Left lung (tissue), 10 donors: ENCODE data around the gene ELAVL2. TPM values are rescaled to one million over a fixed set of nuclear protein-coding genes. Genes with fewer than 3 reads are reported as not detected.

Source experiments
- ATAC-seq: fragments of 200-7000 bp; cut with Tn5 transposase; one replicate; pipeline ENCODE4 v1.9.1; 2020; ENCODE audit warnings: moderate library complexity
- DNase-seq, 4 donors: peaks; one replicate each; pipeline ENCODE4 v3.0.0-alpha.2; 2013 to 2020
- H3K27ac ChIP-seq, 2 donors: fragments of 200-600 bp; sonication (generic) in 1 of 2; one replicate each; pipeline versions ENCODE4 v1.5.0 to v1.8.0; 2020 to 2021
- H3K27me3 ChIP-seq, 2 donors: fragments of 200-600 bp; sonication (generic) in 1 of 2; one replicate each; pipeline versions ENCODE4 v1.5.0 to v1.8.0; 2020 to 2021
- H3K36me3 ChIP-seq, 2 donors: fragments of 200-600 bp; sonication (generic) in 1 of 2; one replicate each; pipeline versions ENCODE4 v1.5.0 to v1.8.0; 2020 to 2021
- H3K4me1 ChIP-seq, 2 donors: fragments of 200-600 bp; one replicate each; pipeline ENCODE4 v1.8.0; 2021
- H3K4me3 ChIP-seq, 2 donors: fragments of 200-600 bp; sonication (generic) in 1 of 2; one replicate each; pipeline versions ENCODE4 v1.5.0 to v1.8.0; 2020 to 2021; ENCODE audit warnings: mild to moderate bottlenecking in 1 of 2
- H3K9me3 ChIP-seq, 2 donors: fragments of 200-600 bp; sonication (generic) in 1 of 2; one replicate each; pipeline versions ENCODE4 v1.5.0 to v1.8.0; 2020 to 2021
- intact Hi-C, 2 donors: fragments of 100-400 bp; cut with DNase I; formaldehyde crosslinking; loops; one replicate each; pipeline versions ENCODE4 v1.11.2 to v1.14.2; 2022
- polyA plus RNA-seq, 6 donors: library from polyadenylated mRNA; unstranded; fragments of 120-200 nt; gene quantifications; one replicate each; pipeline ENCODE4 v1.2.1, GENCODE V29; 2013; ENCODE audit not compliant: insufficient read length in 6 of 6
- total RNA-seq, 2 donors: library from RNA; stranded (reverse); fragmentation: NEBNext Ultra II Directional; extraction: Animal tissue kit (Norgen Biotek cat#: 25700); gene quantifications; one replicate each; pipeline ENCODE4 v1.2.1, GENCODE V29; 2021
- TF ChIP-seq, protein P1 (sequence below), 2 donors: fragments of 200-600 bp; sonication (generic) in 1 of 2; IDR thresholded peaks; one replicate each; pipeline versions ENCODE4 v1.5.0 to v1.8.0; 2021; ENCODE audit warnings: antibody characterized with exemption in 2 of 2
- donor health status: DM: no; HTN: yes; CAD: no.
- donor health status: DM: no; HTN: no; CAD: no.

The ELAVL2 gene
- total and polyA plus RNA-seq, 8 donors: 0.35 to 4.5 (median 2.3) TPM; not detected in 1

GRCh38 chr9:23707249-23707648 lies 118.8 kb downstream of the ELAVL2 start:
- ATAC-seq: no peak
- no peaks in the 10 kb centered on the region for H3K4me1 ChIP-seq
- DNase-seq: no peak
- H3K4me3 ChIP-seq: no peak overlapping the region
- intact Hi-C loops: no loop called here
- H3K27me3 ChIP-seq: no peaks in the 10 kb centered on the region
- H3K36me3 ChIP-seq: no peaks in the 10 kb centered on the region
- H3K9me3 ChIP-seq: no peaks in the 10 kb centered on the region
- TF ChIP-seq, protein P1, sequence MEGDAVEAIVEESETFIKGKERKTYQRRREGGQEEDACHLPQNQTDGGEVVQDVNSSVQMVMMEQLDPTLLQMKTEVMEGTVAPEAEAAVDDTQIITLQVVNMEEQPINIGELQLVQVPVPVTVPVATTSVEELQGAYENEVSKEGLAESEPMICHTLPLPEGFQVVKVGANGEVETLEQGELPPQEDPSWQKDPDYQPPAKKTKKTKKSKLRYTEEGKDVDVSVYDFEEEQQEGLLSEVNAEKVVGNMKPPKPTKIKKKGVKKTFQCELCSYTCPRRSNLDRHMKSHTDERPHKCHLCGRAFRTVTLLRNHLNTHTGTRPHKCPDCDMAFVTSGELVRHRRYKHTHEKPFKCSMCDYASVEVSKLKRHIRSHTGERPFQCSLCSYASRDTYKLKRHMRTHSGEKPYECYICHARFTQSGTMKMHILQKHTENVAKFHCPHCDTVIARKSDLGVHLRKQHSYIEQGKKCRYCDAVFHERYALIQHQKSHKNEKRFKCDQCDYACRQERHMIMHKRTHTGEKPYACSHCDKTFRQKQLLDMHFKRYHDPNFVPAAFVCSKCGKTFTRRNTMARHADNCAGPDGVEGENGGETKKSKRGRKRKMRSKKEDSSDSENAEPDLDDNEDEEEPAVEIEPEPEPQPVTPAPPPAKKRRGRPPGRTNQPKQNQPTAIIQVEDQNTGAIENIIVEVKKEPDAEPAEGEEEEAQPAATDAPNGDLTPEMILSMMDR (IDR thresholded peaks at IDR 0.05): no peak
- H3K27ac ChIP-seq: no peak overlapping the region

DNA sequence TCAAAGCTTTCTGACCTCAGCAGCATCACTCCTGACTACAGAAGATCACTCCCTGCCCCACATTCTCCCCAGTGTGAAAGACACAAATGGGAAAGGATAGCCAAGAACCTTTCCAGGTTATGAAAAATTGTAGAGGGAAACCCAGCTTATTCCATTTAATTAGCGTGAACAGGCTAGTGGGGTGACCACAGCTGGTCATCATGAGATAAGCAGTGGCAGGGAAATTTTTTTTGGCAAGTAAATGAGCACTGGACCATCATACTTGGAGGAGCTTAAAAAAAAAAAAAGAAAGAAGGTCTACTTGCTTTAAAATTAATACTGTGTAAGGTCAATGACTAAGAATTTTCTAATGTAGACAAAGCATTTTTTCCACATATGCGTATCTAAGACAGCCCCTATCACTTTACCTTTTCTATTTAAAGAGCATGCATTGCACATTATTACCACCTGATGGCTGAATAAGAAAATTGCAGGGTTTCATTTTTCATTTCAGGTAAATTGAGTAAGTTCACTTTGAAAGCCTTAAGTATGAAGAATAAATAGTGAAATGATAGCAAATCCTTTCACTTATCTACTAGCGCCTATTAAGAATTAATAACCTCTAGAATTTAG lies 123.6 kb downstream of the ELAVL2 start:
- no peaks in the 10 kb centered on the region for H3K9me3 ChIP-seq
- H3K27me3 ChIP-seq: no peaks in the 10 kb centered on the region
- ATAC-seq: peak; percentile 17
- TF ChIP-seq, protein P1 (IDR thresholded peaks at IDR 0.05): no peak
- intact Hi-C loops: no loop called here
- no peaks in the 10 kb centered on the region for H3K4me1 ChIP-seq
- H3K4me3 ChIP-seq: no peak overlapping the region
- DNase-seq: no peak
- no peaks in the 10 kb centered on the region for H3K36me3 ChIP-seq
- no peak overlapping the region for H3K27ac ChIP-seq

- ATAC-seq: no peak
- Histone ChIP-seq H3K27ac (no peak overlapping the region), H3K27me3 (no peaks in the 10 kb centered on the region), H3K36me3 (no peaks in the 10 kb centered on the region), H3K9me3 (no peaks in the 10 kb centered on the region), H3K4me3 (no peak overlapping the region), H3K4me1 (no peaks in the 10 kb centered on the region)
- TF ChIP-seq, protein P1 (IDR thresholded peaks at IDR 0.05): no peak
- intact Hi-C loops: no loop called here
- peak in 1 of 4 donors; percentile 25 for DNase-seq
These were observed 124.7 kb downstream of the ELAVL2 start for GRCh38 chr9:23701291-23701690.

GRCh38 chr9:23700359-23700758 lies 125.7 kb downstream of the ELAVL2 start:
- no peaks in the 10 kb centered on the region for H3K27me3 ChIP-seq
- no peak overlapping the region for H3K27ac ChIP-seq
- no peaks in the 10 kb centered on the region for H3K4me1 ChIP-seq
- intact Hi-C loops: no loop called here
- H3K36me3 ChIP-seq: no peaks in the 10 kb centered on the region
- H3K9me3 ChIP-seq: no peaks in the 10 kb centered on the region
- DNase-seq (no peak), ATAC-seq (no peak)
- TF ChIP-seq, protein P1 (IDR thresholded peaks at IDR 0.05): no peak
- H3K4me3 ChIP-seq: no peak overlapping the region

- no peak for DNase-seq
- ATAC-seq: no peak
- intact Hi-C loops: no loop called here
- no peaks in the 10 kb centered on the region for H3K27me3 ChIP-seq
- no peaks in the 10 kb centered on the region for H3K9me3 ChIP-seq
- H3K36me3 ChIP-seq: no peaks in the 10 kb centered on the region
- no peak overlapping the region for H3K27ac ChIP-seq
- TF ChIP-seq, protein P1 (IDR thresholded peaks at IDR 0.05): no peak
- no peak overlapping the region for H3K4me3 ChIP-seq
- H3K4me1 ChIP-seq: no peaks in the 10 kb centered on the region
These were observed 127.9 kb downstream of the ELAVL2 start for GRCh38 chr9:23698161-23698560.
